ENCODE measurements around the gene PSMB10.
A peak's percentile ranks its signal among the peaks of the same experiment; 100 is the strongest.
"Not testable (repeated sequence)": the region's sequence is repeated elsewhere in the genome, so short reads cannot be mapped to it uniquely, and the experiment has no call there.

Gene PSMB10

GRCh38 chr16:67924140-67924906 is 12.3 kb downstream of the PSMB10 start:
- no peak for DNase-seq

GRCh38 chr16:67923414-67924116 is 13.1 kb downstream of the PSMB10 start:
- DNase-seq: no peak

- DNase-seq: no peak
Measured at GRCh38 chr16:67922740-67923139, 13.9 kb downstream of the PSMB10 start.

- no peak for DNase-seq
Measured at GRCh38 chr16:67922221-67922620, 14.4 kb downstream of the PSMB10 start.

GRCh38 chr16:67919622-67920221 is 16.9 kb downstream of the PSMB10 start:
- DNase-seq: no peak

GRCh38 chr16:67917852-67918236 is 18.8 kb downstream of the PSMB10 start:
- DNase-seq: peak; percentile 89

- DNase-seq: no peak
Measured at GRCh38 chr16:67917140-67917851, 19.4 kb downstream of the PSMB10 start.

- no peak for DNase-seq
Measured at GRCh38 chr16:67915831-67916723, 20.6 kb downstream of the PSMB10 start.

- not testable (repeated sequence) for DNase-seq
Measured at GRCh38 chr16:67915496-67915769, 21.2 kb downstream of the PSMB10 start.

GRCh38 chr16:67914758-67915495 is 21.7 kb downstream of the PSMB10 start:
- no peak for DNase-seq

GRCh38 chr16:67910158-67910557 is 26.5 kb downstream of the PSMB10 start:
- peak; percentile 59 for DNase-seq

- no peak for DNase-seq
Measured at GRCh38 chr16:67909056-67909742, 27.5 kb downstream of the PSMB10 start.

- DNase-seq: no peak
Measured at GRCh38 chr16:67907397-67908180, 29.1 kb downstream of the PSMB10 start.

GRCh38 chr16:67902831-67903230 is 33.8 kb downstream of the PSMB10 start:
- DNase-seq: no peak

GRCh38 chr16:67901734-67902133 is 34.9 kb downstream of the PSMB10 start:
- no peak for DNase-seq

- DNase-seq: no peak
Measured at GRCh38 chr16:67897231-67897630, 39.4 kb downstream of the PSMB10 start.

- peak; percentile 20 for DNase-seq
Measured at GRCh38 chr16:67893743-67894399, 42.8 kb downstream of the PSMB10 start.

GRCh38 chr16:67892899-67893742 is 43.5 kb downstream of the PSMB10 start, which contains the start of gene PSKH1:
TSS of gene PSKH1 (plus strand) at chr16:67893254. CDS start at chr16:67908750, 15,496 bp downstream.
- peak; percentile 98 for DNase-seq

- no peak for DNase-seq
Measured at GRCh38 chr16:67892375-67892774, 44.3 kb downstream of the PSMB10 start.
